Activated CD8-positive, alpha-beta memory T cell treated with anti-CD3 and anti-CD28 coated beads, Interleukin-2, amount 50 U/mL, for 4 hours (primary cell): Measurements from ENCODE around the gene KRT8.

Experiments
- DNase-seq: peaks from one replicate; pipeline ENCODE4 v3.0.0-alpha.2; 2020

Gene KRT8

DNA sequence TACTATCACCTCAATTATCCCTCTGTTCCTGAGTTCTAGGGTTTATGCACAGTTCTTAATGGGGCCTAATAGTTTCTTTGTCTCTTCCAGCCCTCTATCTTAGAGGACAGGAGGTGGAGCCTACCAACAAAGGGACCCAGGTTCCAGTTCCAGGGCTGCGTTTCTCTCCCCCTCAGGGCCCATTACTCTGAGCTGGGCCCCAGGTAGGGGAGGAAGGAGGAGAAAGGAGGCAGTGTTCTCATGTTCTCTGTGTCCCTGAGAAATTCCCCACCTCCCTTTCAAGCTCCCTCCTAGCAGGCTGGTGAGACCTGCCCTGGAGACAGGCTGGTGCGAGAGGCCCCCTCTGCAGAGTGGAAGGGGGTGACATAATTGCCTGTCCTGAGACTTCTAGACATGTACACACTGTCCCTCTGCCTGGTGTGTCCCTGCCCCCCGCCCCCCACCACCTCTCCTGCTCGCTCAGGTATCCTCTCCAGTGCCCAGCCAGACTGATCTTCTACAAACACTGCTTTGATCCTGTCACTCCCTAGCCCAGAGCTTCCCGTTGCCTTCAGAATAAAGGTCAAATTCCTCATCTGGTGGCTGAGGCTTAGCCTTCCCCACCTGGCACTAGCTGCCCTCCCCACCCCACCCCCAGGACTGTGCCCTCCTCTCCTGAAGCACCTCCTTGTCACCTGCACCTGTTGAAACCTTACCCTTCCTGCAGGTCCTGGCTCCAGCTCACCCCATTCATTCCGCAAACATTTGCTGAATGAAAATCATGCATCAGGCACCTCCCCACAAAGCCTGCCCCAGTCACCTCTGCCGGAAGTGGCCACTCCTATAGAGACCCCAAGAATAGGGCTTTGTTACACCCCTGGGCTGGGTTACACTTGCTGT lies 21.1 kb upstream of the KRT8 start:
- DNase-seq, result no peak

GRCh38 chr12:52924764-52925716 lies 20.2 kb upstream of the KRT8 start:
- DNase-seq, result no peak

DNA sequence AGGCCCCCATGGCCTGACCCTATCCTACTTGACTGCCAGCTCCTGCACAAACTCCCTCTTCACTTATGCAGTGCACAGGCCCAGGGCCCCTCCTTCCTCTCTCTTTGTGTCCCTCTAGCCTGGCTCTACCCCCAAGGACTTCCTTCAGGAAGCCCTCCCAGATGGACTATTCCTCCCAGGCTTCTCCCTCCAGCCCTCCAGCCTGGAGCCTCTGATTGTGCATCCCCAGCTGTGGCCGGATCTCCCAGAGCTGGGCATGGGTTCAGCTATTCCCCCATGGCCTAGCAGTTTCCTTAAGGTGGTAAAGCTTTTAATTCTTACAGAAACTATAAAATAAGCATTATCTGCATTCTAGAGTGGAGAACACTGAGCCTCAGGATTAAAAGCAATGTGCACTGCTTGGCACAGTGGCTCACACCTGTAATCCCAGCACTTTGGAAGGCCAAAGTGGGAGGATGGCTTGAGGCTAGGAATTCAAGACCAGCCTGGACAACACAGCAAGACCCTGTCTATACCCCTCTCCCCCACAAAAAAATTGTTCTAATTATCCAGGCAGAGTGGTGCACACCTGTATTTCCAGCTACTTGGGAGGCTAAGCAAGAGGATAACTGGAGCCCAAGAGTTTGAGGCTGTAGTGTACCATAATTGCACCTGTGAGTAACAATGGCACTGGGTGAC lies 16.8 kb upstream of the KRT8 start:
- DNase-seq, result no peak

DNA sequence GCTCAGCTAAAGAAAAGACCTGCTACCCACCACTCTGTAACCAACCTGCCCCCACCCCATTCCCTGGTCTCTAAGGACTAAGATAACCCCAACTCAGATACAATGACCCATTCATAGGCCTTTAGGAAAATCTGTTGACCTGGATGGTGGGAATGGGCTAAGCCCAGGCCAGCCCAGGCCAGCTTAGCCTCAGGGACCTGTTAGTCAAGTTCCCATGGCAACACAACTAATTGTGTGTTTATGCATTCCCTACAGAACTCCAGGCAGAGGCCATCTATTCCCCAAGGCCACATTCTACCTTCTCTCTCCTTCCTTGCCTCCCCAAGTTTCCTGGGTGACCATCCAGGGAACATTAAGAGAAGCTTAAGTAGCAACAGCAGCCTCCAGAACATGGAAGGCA lies 16.1 kb upstream of the KRT8 start:
- DNase-seq, result no peak

DNA sequence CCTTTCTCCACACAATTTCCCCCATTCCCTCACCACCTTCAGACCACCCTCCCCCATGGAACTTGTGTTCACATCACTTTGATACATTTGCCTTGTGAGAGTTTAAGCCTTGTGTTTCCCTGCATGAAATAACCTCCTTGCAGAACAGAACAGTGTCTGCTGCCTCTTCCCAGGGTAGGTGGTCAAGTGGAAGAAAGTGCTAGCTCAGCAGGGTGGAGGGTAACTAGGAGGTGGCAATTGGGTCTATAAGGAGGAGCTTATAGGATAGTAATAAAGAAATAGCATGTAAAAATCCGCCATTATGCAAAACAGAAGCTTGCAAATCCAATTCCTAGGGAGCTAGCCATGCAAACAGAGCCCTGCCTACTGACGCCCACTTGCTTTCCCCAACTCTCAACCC lies 13.9 kb upstream of the KRT8 start:
- no peak for DNase-seq

DNA sequence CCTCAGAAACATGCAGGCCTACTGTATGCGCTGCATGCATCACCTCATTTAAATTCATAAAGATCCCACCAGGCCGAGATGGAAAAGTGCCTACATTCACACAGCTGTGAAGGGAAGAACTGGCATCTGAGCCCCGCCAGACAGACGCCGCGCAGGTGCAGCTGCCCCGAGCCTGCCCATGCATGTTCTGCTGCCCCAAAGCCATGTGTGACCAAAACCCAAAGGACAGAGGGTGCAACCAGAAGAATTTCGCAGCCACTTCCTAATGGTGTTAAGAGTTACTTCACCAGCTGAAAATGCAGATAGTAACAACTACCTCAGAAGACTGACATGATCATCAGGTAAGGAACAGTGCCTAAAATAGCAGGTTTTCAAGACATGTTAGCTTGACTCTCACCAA lies 13.5 kb upstream of the KRT8 start:
- DNase-seq, result no peak

- DNase-seq, result no peak
Observed at GRCh38 chr12:52917800-52918199, 12.9 kb upstream of the KRT8 start.

DNA sequence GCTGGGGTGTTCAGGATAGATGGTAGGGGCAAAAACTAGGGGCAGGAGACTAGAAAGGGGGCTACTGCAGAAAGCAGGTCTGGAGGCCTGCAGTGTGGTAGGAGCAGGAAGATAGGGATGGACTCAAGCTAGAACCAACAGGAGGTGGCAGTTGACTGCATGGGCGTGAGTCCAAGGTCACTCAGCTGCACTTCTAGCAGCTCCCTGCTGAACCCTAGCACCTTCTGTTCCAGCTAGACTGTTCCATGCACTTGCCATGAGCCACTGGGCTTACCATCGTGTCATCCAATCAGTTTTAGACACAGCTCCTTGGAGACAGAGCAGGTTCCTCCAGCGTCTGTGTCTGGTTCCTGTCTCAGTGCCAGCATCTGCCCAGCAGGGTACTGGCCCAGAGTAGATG lies 11.3 kb upstream of the KRT8 start:
- no peak for DNase-seq

DNA sequence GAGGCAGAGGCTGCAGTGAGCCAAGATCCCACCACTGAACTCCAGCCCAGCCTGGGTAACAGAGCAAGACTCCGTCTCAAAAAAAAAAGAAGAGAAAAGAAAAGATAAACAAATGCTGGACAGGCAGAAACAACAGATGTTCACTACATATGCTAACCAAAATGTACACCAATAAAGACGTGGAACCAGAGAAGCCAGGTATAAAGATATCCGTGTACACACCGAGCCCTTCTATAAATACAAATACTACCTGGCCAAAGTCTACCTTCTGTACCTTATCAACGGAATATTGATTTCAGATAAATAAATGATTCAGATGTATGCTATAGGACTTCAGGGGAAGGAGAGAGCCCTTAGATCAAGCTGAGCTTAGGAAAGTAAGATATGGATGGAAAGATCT lies 10.8 kb upstream of the KRT8 start:
- no peak for DNase-seq

- no peak for DNase-seq
Observed at GRCh38 chr12:52914576-52915121, 9.8 kb upstream of the KRT8 start.

DNA sequence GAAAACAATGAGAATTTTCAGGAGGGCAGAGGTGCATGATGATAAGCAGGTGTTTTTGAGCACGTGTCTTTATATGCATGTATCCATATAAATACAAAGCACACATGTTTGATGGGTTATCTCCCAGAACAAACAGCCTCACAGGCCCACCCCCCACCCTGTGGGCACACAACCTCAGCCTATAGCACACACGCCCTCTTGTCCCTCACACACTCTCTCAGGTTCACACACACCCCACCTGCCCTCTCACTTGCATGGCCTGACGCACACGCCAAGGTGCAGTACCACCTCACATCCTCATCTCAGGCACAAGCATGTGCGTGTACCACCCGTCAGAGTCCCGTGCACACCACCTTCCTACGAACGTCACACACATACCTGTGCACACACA lies 8.6 kb upstream of the KRT8 start:
- no peak for DNase-seq

DNA sequence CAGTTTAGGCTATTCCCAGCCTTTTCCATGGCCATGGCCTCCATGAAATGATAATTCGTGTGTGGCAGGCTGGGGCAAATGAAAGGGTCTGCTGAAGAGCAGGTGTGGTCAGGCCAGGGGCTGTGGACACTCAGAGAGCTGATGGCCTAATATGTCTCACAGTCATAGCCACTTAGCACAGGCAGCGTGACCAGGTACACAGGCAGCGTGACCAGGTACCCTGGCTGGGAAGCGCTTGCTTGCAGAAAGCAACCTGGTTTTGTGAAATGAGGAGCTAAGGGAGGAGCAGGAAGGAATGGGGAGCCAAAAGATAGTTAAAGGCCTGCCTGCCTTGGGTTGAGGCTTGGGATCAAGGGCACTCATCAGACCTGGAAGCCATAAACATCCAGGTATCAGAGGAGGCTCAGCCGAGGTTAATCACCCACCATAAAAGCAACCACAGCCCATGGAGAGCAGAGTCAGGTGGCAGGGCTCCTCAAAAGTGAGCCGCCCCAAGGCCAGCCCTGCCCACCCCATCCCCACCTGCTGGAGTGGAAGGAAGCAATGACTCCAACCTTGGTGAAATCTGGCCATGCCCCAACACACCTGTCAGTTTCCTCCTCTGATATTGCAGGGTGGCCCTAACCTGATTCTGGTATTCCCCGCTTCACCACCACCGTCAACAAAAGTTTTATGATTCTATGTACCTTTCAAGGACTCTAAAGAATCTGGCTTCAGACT lies 8.0 kb upstream of the KRT8 start:
- DNase-seq, result no peak

DNA sequence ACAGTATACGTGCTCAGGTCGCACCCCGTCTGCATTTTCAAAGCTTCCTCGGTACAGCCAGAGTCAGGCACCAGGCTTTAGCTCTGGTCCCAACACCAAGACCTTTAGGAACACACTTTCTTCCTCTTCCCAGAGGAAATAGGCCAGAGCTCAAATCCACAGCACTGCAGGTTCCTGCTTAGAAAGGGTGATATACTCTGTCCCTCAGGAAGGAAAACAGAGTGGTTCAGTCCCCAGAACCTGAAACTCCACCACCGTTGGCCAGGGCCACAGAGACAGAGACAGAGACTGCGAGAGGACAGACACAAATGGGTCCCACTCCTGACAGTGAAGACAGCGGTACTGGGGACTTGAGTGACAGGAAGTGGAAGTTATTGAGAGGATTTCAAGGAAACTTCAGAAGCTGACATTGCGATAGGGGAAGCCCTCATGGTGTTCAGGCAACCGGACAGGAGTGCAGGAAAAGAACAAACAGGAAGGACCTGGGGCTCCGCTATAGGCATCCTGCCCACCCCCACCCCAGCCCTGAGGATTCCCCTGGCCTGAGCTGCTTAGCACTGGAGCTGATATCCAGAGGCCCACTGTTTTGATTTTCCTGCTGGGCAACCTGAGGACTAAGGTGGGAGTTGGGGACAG lies 5.5 kb upstream of the KRT8 start:
- no peak for DNase-seq

GRCh38 chr12:52909796-52910195 lies 4.9 kb upstream of the KRT8 start:
- DNase-seq, result no peak

DNA sequence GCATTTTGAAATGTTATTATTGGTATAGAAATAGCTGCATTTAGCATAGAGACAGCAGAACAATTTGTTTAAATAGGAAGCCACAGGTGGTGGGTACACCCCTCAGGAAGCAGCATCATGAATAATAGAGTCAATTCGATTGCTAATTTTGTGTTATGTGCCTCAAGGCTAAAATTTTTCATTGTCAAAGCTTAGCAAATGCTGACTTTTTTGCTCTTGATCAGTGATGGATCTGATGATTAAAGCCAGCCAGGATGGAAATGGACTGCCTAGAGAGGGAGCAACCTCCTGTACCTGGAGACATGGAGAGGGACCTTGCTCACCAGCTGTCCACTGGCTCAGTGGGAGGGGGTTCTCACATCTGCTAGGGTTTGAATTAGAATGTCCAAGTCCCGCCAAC lies 4.5 kb upstream of the KRT8 start:
- DNase-seq, result no peak

- DNase-seq, result no peak
Observed at GRCh38 chr12:52907092-52907810, 2.4 kb upstream of the KRT8 start.

GRCh38 chr12:52906191-52906601 lies 1.3 kb upstream of the KRT8 start:
- no peak for DNase-seq

DNA sequence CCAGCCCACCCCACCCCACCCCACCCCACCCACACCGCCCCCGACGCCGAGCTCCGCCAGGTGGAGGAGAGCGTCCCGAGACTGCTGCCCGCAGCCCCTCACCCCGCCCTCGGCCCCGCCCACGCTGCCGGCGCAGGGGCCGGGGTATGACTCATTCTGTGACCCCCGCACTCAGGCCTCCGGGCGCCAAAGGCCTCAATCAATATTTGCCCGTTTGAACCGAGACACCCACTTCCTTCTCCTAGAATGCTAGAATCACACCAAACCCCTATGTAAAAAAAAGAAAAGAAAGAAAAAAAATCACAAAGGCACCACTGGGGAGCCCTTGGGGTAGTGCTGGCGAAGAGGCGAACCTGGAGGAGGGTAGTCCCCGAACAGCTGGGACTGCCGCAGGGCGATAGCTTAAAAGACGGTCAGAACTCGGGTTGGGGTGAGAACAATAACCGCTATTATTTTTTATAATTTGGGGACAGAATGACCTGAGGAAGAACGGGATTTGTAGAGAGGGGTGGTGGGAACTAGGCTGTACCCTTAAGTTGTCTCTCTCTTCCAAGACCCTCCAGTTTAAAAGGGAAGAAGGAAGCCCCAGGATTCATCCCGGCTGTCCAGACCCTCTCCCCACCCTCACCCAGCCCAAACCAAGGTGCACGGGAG lies 894 bp downstream of the KRT8 start:
- peak; percentile 53 for DNase-seq

DNA sequence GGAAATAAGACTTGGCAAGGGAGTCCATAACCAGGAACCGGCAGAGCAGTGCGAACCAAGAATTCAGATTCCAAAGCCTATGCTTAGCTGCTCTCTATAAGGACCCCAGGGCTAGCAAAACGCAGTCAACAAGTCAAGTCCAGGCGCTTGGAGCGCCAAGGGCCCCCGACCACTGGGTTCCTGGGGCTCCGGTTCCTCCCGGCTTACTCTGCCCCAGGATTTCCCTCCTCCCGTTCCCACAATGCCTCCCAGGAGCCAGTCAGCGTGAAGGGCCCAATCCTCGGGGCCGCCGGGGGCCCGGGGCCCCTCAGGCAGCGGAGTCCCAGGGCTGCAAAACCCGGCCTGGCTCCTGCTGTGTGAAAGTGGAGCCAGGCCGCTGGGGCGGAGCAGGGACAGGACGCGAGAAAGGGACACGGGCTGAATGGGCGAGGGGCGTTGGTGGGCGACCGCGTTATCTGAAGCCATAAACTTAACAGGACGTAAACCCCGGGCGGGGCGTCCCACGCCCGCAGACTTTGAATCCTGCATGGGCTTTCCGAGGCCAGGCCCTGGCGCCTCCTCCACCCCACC lies 1.5 kb downstream of the KRT8 start:
- DNase-seq, result peak; percentile 33
